ENCODE results near the gene ZNF219. TPM values are rescaled to one million over a fixed set of nuclear protein-coding genes. Genes with fewer than 3 reads are reported as not detected.

The ZNF219 gene
- total RNA-seq, 1 experiment from 2014 or later, result 84.5 TPM

- peak overlapping the region; percentile 39 for H3K9ac ChIP-seq (ENCODE audit: extremely low read depth, insufficient read length, low read length)
Observed at GRCh38 chr14:21071225-21072030, 27.0 kb downstream of the ZNF219 start.

More at GRCh38 chr14:21071225-21072030, 27.0 kb downstream of the ZNF219 start:
- no peak overlapping the region for H4K8ac ChIP-seq (replicated peaks; ENCODE audit: insufficient read length, low read depth, low read length)
- peaks cover 31% of the 10 kb centered on the region for H3K23me2 ChIP-seq (ENCODE audit: insufficient read length, low read depth, low read length, poor library complexity, severe bottlenecking)
- H3K4ac ChIP-seq (ENCODE audit: low read depth, low read length), result no peak overlapping the region
- H3K18ac ChIP-seq (ENCODE audit: insufficient read length, low read depth, low read length), result peak overlapping the region; percentile 31
- H3K9me3 Mint-ChIP-seq, result no peaks in the 10 kb centered on the region
- no peaks in the 10 kb centered on the region for H4K20me1 ChIP-seq (ENCODE audit: control insufficient read depth, insufficient read depth, insufficient read length)
- no peak overlapping the region for H2AK5ac ChIP-seq (ENCODE audit: insufficient read length, low read length)
- DNase-seq, result peak; percentile 92
- TF ChIP-seq CTCF (conservative IDR thresholded peaks at IDR 0.05), result 0 out of 3 replicates have a peak, but pooled peaks have one; percentile 7
- peaks cover 16% of the 10 kb centered on the region for H3K27me3 Mint-ChIP-seq (ENCODE audit: low read depth)
- no peak overlapping the region for H3K56ac ChIP-seq (ENCODE audit: insufficient read length, low read depth, low read length)
- no peak overlapping the region for H3T11ph ChIP-seq (ENCODE audit: low read length)
- H3K36me3 Mint-ChIP-seq (ENCODE audit: insufficient read depth in 1 of 3, low read depth in 3 of 3), result peaks cover 29 to 43% (median 37%) of the 10 kb centered on the region in 3 experiments
- H2BK12ac ChIP-seq (ENCODE audit: insufficient read length, low read depth, low read length), result no peak overlapping the region
- no peak overlapping the region for H2AFZ ChIP-seq (ENCODE audit: low read length)
- H3K4me3 Mint-ChIP-seq, result peak overlapping the region; percentile 88 to 96
- H2BK120ac ChIP-seq (ENCODE audit: low read depth, low read length, poor library complexity, severe bottlenecking), result no peak overlapping the region
- peak overlapping the region; percentile 76 for H3K4me2 ChIP-seq (ENCODE audit: insufficient read depth, insufficient read length, low read length)
- H2BK5ac ChIP-seq (ENCODE audit: insufficient read length, low read length), result no peak overlapping the region
- no peaks in the 10 kb centered on the region for H3K79me2 ChIP-seq (ENCODE audit: insufficient read depth, low read length)
- no peak overlapping the region for H2BK20ac ChIP-seq (ENCODE audit: low read depth, low read length, poor library complexity, severe bottlenecking)
- no peaks in the 10 kb centered on the region for H3K9me3 ChIP-seq (ENCODE audit: control insufficient read depth, low read depth, low read length)
- peak overlapping the region; percentile 49; the same call in 1 of the 2 replicates for H3K14ac ChIP-seq (ENCODE audit: insufficient read depth, low read length)
- peaks cover 26 to 30% of the 10 kb centered on the region in 2 experiments for H3K4me1 Mint-ChIP-seq
- H4K5ac ChIP-seq (ENCODE audit: insufficient read length, low read depth, low read length), result no peak overlapping the region
- no peak overlapping the region for H2BK15ac ChIP-seq (ENCODE audit: low read depth, low read length)
- H3K27ac Mint-ChIP-seq, result peak overlapping the region; percentile 95 to 98 (median 95)
- no CpG with 5 or more reads among the region's 37 CpGs for WGBS (ENCODE audit: extremely low coverage, insufficient read length, low lambda C conversion rate)
- H3K27me3 ChIP-seq (ENCODE audit: insufficient read depth, low read length), result no peaks in the 10 kb centered on the region
- peaks cover 4% of the 10 kb centered on the region; the same call in 1 of the 2 replicates for H3K4me1 ChIP-seq (ENCODE audit: insufficient read depth, low read length)
- H3K23ac ChIP-seq (ENCODE audit: insufficient read length, low read depth, low read length), result no peak overlapping the region
- H4K91ac ChIP-seq (ENCODE audit: insufficient read length, low read depth, low read length), result no peak overlapping the region
- no peak overlapping the region for H3K27ac ChIP-seq (ENCODE audit: insufficient read length, low read depth, low read length)
- no peaks in the 10 kb centered on the region for H3K79me1 ChIP-seq (ENCODE audit: insufficient read depth, low read depth, low read length, poor library complexity, severe bottlenecking)

All from H9 (cell line).